B cell (primary cell): Measurements from ENCODE around the gene PAPPA.

ENCODE experiments used
- CTCF ChIP-seq: fragments of 200-600 bp; IDR thresholded peaks from one replicate; pipeline ENCODE4 v1.8.0; 2022; ENCODE audit warnings: antibody characterized with exemption, mild to moderate bottlenecking
- EZH2 ChIP-seq: IDR thresholded peaks from 2 replicates; pipeline ENCODE4 v1.6.1; 2012; ENCODE audit warnings: borderline replicate concordance, low read depth, mild to moderate bottlenecking, moderate library complexity, low read length; ENCODE audit not compliant: insufficient read depth, poor library complexity, severe bottlenecking

DNA sequence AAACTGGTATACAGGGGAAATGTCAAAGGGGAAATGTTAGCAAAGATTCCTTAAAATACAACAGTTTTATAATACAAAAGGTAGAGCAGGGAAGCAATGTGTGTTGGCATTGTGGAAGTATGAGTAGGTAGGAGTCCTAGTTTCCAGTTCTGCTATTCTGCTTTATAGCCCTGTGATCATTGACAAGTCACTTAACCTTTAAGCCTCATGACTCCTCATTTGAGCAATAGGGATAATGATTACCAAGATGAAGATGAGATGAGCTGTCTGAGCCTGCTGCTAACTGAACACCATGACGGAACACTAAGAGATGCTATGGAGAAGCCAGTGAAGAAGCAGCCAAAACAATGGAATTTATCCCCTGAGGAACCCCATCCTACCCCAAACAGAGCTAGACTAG lies 251.7 kb downstream of the PAPPA start:
- TF ChIP-seq CTCF = no peak
- no peak for TF ChIP-seq EZH2
